ENCODE data around the gene CNFN.
"Not testable (repeated sequence)": the region's sequence is repeated elsewhere in the genome, so short reads cannot be mapped to it uniquely, and the experiment has no call there.

GRCh38 chr19:42339922-42340321 lies 50.2 kb downstream of the CNFN start:
- not testable (repeated sequence) for TF ChIP-seq CTCF, POLR2A (IDR thresholded peaks at IDR 0.05)
